ENCODE data around the gene CIB4.

Gene CIB4

DNA sequence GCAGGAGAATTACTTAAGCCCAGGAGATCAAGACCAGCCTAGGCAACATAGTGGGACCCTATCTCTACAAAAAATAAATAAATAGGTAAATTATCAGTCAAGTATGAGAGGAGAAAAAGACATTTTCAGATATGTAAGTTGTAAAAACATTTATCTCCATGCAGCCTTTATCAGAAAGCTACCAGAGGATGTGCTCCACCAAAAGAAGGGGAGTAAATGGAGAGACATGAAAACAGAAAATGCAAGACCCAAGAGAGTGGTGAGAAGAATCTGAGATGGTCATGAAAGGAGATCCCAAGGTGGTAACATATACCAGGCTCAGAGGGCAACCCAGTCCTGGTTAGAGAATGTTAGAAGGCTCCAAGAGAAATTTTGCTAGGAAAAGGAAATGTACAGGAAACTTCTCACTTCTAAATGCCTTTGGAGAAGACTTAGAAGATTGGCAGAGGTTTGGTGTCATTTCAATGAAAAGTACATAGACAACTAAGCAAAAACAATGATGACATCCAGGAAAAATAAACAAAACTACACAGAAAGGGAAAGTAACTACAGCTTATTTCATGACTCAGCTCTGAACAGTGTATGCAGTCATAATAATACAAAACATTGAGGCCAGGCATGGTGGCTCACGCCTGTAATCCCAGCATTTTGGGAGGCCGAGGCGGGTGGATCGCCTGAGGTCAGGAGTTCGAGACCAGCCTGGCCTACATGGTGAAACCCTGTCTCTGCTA is 19.5 kb downstream of the CIB4 start:
- peak; percentile 14 for DNase-seq (ENCODE audit: low spot score)

DNA sequence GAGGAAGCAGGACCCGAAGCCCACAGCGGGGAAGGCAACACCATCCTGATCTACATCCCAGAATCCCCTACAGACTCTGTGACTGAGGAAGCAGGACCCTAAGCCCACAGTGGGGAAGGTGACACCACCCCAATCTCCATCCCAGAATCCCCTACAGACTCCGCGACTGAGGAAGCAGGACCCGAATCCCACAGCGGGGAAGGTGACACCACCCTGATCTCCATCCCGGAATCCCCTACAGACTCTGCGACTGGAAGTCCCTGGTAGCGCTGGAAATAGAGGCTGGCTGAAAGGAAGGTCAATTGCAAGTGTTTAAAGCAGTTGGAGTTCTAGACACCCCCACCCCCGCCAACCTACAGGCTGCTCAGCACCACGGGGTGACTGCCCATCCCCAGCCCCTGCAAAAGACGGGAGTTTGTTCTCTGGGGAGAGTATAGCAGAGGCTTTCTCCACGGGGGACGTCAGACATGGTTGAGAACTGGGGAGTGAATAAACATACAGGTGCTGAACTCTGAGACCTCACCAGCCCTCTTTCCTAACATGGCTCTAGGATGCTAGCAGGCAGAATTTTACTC is 21.0 kb downstream of the CIB4 start:
- DNase-seq (ENCODE audit: low spot score) = no peak

DNA sequence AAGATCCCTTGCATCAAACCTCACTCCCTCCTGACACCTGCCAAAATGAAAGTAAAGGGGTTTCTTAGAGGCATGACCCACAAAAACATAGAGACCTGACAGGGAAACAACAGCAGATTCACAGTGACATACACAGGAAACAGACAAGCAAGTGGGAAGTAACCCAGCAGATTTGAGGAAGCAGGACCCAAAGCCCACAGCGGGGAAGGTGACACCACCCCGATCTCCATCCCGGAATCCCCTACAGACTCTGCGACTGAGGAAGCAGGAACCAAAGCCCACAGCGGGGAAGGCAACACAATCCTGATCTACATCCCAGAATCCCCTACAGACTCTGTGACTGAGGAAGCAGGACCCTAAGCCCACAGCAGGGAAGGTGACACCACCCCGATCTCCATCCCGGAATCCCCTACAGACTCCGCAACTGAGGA is 21.6 kb downstream of the CIB4 start:
- DNase-seq (ENCODE audit: low spot score) = no peak

DNA sequence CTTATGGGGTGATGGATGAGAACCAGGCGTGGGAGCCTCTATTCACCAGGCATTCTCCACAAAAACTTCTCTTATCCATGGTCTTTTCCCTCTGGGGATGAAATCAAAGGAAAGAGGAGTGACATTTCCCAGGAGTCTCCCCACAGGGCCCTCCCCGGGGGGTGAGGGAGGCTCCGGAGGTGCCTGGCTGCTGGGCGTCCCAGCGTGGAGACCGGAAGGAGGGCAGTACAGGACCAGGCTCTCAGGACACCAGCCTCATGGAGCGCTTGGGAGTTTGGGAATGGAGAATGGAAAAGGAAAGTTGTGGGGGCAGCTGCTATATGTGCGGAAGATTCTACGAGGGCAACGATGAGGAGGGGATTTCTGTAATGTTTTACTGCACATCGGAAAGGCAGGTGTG is 22.1 kb downstream of the CIB4 start:
- no peak for DNase-seq (ENCODE audit: low spot score)

DNA sequence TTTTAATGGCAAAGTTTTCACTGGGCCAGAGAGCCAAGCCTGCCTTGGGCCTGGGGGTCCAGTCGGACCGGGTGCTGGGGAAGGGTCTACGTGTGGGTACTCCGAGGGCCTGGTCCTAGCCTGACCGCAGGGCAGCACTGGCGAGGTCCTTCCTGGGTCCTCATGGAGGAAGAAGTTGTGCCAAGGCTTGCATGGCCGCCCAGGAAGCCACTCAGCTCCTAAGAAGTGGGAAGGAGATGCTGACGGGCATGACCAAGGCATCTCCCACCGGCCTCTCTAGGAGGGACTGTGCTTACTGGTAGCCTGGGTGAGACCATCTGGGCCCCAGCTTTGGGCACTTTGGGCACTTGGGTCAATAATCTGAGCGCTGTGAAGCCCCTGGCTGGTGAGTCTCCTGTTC is 22.6 kb downstream of the CIB4 start:
- DNase-seq (ENCODE audit: low spot score) = no peak

DNA sequence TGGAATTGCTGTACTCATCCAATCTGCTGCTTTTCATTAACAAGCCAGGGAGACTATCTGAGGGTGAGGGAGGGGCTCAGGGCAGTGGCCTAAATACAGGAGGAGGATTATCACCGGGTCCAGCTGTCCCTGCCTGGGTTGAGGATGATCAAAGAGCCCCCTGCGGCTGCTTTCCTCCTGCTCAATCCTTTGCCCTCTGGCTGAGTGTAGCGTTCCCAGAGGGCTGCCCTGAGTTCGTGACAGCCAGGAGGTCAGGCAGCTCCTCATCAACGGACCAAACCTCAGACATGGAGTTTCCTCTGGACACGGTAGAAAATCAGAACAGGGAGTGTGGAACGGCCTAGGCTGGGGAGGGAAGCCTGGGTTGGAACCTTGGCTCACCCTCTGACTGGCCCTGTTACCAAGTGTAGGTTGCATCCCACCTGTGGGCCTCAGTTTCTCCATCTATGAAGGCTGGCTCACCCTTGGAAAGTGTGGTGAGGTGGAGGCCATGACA is 23.5 kb downstream of the CIB4 start:
- no peak for DNase-seq (ENCODE audit: low spot score)

DNA sequence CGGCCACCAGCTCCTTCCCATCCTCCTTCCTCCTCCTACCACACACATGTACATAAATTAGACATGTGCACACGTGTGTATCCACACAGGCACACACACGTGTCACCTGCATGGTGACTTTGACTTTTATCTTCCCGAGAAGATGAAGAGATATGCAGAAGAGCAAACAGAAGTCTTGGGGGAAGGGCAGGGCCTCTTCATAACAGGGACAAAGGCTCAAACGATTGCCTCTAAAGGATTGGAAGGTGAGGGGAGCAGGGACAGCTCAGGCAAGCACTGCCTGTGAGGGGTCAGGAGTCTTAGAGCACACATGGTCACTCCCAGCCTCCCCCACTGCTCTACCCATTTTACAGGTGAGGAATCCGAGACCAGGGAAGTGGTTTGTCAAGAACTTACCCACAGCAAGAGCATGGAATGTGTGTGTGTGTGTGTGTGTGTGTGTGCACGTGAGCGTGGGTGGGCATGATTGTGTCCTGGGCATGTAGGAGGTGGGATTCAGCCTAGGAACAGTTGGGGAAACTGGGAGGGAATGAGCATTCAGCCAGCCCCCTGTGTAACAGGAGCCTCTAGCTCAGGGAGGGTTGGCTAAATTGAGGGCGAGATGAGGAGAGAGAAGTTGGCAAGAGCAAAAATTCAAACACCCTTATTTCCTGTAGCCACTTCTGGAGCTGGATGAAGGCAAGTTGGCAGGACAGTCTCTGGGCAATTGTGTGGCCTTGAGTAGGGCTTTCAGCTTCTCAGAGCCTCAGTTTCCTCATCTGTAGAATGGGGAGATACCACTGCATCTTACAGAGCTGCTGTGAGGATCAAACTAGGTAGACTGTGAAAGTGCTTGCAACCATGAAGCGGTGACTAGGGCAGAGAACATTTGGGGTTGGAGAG is 24.2 kb downstream of the CIB4 start:
- DNase-seq (ENCODE audit: low spot score) = no peak

DNA sequence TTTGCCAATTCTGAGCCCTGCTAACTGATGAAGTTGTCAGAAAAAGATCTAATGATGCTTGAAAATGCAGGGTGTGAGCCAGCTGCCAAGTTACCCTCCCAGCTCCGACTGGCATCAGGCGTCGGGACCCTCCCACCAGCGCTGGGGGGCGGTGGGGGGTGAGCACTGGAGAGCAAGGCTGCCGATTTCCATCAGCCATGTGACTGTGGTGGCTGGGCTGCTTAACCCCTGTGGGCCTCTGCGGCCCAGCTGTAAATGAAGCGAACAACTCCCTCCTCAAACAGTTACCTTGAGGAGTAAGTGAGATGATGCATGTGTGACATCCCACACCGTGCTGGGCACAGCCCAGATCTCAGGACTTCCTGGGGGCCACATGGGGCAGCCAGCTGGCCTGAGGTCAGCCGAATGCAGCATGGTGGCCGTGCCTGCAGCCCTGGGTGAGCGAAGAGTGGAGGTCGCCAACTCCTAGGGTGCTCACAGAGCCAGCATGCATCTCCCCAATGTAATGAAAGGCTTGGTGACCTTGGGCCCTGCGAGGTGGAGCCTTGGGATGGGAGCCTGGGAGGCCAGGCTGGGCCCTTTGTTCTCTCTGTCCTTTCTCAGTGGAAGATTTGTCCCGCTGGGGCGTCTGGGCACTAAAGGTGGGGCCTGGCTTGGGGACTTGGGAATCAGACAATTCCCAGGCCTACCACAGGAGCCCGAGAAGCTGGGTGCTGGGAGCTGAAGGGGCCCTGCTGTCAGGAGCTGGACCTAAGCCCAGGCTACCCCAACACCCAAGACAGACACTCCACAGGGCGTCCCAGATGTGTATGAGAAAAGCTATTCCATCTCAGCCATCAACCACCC is 25.1 kb downstream of the CIB4 start:
- DNase-seq (ENCODE audit: low spot score) = no peak

DNA sequence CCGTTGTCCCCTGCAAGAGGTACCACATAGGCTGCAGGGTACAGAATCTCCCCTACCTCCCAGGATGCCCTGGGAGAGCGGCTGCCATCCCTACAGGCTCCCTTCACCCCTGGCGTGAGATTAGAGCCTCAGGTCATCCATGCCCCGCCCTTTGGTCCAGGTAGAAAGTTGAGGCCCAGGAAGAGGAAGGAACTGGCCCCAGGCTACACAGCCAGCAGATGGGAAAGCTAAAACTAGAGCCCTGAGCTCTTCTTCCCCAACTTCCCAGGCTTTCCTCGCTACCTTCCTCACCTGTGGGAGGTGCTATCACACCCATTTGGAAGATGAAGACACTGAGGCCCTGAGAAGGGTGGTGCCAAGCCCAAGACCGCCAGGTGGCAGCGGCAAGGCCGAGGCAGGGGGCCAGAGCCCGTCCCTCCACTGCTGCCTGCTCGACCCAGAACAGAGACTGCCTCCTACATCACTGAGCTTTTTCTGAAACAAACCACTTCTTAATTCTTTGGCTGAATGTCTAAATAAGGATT is 25.8 kb downstream of the CIB4 start:
- DNase-seq (ENCODE audit: low spot score) = no peak

DNA sequence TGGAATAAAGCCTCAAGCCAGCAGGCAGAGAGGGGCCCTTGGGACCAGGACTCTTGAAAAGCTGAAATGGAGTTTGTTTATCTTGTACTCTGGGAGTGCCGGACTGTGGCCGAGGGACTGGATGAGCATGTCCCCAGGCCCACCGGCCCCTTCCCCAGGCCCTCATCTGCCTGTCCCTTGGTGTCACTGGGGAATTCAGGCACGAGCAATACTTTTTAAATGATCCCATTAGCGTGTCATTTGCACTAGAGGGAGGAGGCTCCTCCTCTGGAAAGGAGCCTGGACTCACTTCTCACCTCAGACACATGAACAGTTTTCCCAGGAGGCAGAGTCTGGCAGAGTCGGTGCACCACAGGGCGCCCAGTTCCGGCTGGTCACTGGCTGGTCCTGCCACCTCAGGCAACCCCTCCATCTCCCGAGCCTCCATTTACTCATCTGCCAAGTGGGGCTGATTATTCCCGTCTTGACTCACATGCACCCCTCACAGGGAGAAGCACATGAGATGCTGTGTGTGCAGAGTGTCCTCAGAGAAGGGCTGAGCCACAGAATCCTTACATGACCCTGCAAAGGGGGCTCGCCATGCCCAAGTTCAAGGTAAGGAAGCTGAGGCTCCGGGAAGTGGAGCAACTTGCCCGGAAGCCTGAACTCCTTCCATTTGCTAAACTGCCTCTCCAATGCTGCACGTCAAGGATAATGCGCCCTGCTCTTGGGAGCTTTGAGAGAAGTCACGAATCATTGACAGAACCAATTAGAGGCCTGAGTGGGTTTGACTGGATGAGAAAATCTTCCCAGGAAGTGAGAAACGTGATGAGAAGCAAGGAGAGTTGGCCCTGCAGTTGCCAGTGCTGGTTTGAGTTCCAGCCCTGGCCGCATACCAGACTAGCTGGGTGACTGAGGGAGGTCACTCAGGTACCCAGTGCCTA is 26.7 kb downstream of the CIB4 start:
- DNase-seq (ENCODE audit: low spot score) = peak; percentile 17

DNA sequence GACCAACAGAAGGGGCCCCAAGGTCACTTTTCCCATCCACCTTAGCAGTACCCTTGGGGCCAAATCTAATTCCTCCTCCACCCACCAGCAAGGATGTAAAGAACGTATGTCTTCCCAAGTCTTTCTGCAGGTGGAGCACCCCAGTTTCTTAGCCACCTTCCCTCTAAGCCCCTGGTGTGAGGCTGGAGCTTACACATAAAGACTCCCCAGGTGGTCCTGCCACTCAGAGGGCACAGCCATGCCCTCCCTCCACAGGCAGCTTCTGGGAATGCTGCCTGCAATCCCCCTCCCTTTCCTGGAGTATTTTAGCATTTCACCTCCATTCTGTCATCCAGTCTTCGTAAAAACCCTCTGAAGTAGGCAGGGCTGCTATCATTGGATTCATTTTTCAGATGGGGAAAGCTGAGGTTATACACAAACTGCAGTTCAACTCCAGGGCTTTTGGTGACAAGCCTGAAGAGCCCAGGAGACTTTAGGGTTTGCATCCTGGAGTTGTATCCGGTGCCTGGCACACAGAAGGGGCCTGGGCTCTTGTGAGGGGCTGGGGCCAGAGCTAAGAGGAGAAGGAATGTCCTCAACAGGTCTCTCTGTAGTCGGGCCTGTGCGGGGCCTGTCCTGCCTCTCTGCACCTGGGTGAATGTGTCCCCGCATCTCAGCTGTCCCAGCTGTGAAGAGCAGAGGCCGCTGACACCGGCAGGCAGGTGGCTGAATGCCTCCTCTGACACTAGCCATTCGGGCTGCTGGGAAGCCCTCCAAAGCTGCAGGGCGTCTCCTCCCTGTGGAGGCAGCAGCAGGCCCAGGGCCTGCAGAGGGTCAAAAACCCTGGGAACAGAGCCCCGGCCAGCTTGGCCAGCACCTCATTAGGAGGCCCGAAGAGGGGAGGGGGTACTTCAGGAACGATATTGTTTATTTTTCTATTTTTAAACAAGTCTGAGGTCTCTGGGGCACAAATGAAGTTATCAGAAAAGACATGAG is 27.6 kb downstream of the CIB4 start:
- no peak for DNase-seq (ENCODE audit: low spot score)

DNA sequence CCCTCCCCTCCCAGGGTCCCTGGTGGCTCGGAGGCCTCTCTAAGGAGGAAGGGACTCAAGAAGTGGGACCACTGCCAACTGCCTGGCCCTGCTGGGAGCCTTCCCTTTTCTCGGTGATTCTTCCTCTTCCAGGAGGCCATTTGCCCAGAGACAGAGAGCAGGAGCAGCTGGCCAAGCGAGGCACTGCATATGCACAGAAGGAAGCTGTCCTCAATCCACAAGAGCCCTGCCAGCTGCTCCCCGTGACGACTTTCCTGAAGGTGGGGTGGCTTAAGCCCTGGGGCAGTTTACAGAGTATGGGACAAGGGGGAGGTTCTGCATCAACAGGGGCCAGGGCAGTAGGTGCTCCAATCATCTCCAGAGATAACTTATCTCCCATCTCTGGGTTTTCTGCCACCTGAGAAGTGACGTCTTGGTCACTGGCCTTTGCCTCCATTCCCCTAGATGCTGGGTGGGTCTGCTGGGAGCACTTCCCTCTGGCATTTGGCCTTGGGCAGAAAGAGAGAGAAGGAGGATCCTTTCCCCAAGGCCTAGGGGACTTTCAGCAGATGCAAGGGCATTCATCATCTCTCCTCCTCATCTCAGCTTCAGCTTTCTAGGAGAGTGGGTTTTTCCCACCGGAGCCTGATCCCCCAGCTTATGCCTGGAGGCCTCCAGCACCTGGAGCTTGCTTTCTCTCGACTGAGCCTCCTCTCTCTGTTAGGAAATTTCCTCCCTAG is 28.5 kb downstream of the CIB4 start:
- no peak for DNase-seq (ENCODE audit: low spot score)

DNA sequence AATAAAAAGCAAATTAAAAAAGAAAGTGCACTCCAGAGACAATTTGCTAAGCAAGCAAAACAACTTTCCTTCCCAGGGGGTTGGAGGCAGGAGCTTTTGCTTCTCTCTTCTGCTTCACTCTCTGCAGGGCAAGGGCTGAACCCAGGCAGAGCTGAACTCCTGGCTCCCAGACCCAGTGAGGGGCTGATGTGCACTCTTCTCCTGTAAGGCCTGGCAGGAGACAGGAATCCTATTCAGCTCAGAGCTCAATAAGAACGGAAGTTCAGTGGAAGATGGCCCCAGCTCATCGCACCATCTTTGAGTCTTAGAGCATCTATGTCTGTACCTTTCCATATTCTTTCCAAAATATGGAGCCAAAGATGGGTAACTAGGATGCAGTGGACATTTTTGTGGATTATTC is 29.1 kb downstream of the CIB4 start:
- DNase-seq (ENCODE audit: low spot score) = no peak

DNA sequence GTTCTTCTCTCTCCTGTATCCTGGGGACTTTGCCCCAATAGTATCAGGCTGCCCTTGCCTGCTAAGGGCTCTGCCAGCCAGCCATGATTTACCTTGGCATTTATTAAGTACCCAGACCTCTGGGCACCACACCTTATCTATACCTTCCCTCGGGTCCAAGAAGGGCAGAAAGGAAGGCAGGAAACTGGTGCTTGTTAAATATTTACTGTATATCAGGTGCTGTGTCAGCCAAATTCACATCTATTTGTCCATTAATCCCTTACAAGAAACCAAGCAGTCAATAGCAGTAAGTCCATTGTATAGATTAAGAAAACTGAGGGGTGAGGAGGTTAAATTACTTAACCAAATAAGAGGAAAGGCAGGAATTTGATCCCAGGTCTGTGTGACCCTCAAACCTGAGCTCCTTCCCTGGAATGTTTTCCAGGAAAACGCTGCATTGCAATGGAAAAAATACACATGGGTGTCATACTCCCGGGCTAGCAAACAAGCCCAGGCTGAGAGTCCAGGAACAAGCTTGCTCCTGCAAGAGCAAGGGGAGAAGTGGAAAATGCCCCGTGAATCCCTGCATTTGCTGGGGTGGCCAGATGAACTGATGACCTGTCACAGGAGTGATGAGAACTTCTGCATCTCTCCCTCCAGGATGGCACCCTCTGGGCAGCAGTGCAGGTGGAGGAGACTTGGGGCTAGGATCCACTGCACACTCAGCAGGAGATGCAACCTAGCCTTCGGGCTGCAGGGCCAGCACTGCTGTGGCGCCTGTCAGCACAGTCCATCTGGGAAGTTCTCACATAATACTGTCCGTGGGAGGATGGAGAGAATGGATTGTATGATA is 30.4 kb downstream of the CIB4 start:
- no peak for DNase-seq (ENCODE audit: low spot score)

DNA sequence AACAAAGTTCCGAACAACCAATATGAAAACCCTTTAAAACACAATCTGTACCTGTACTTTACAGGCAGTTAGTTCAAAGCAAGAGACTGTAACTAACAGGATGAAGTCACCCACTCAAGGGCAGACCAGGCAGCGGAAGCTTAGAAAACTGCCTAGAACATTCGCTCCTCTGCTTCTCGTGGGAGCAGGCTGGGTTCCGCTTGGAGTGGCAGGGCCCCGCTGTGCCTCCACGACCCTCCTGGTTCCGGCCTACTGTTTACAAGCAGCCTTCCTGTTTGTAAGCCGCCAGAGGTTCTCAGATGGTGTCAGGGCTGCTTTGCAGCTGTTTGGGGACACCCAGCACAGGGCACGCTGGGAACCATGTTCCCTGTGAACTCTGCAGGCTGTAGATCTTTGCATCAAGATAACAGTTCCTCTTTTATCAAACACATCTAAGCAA is 31.3 kb downstream of the CIB4 start:
- no peak for DNase-seq (ENCODE audit: low spot score)

DNA sequence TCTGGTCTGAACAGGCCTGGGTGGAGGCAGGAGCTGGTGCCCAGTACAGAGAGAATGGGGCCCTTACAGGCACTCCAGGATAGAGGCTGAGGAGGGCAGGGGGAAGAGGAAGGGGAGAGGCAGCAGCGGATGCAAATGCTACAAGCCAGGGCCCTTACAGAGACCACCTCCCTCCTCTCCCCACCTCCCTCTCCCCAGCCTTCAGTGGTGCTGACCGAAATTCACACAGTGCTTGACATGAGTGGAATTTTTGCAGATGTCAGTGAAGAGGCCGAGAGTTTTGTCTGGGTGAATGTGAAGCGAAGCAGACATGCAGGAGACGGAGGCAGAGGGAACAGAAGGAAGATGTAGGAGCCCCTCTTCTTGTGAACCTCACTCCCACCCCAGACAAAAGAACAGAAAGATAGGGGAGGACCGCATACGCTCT is 31.9 kb downstream of the CIB4 start:
- DNase-seq (ENCODE audit: low spot score) = no peak

DNA sequence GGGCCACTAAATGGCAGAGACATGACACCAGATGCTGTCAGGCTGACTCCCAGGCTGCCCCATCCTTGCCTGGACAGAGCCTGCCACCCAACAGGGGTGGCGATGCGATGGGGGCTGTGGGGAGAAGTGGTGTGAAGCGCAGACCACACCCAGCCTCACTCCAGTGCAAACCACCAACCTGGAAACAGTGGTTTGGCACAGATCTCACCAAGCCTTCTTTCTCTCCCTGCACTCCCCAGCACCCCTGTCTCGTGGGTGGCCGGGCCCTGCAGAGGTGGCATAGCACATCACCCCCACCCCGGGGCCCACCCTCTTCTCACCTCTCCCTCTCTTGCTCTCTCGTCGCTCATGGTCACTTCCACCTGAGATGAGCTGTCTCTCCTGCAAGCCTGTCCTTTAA is 32.6 kb downstream of the CIB4 start:
- DNase-seq (ENCODE audit: low spot score) = no peak

DNA sequence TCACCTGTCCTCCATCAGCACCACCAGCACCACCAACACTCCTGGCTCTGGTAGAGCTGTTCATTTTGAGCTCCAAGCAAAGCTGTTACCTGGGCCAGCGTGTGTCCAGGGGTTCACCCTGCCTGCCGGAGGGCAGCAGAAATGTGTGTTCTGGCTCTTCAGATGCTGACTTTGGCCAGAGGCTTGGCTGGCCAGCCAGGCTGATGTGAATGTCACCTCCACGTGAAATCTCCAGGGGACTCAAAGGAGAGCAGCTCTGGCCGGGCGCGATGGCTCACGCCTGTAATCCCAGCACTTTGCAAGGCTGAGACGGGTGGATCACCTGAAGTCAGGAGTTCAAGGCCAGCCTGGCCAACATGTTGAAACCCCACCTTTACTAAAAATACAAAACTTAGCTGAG is 33.5 kb downstream of the CIB4 start:
- no peak for DNase-seq (ENCODE audit: low spot score)
